RKO (cell line): ENCODE data around the gene TCTN1.

Source experiments
- DNase-seq: peaks from one replicate; pipeline ENCODE4 v3.0.0-alpha.2; 2016; ENCODE audit warnings: low spot score

TCTN1 gene

GRCh38 chr12:110683888-110684287, 70.0 kb downstream of the TCTN1 start:
- DNase-seq = no peak

- DNase-seq = no peak
These were observed 70.4 kb downstream of the TCTN1 start for GRCh38 chr12:110684312-110684836.

GRCh38 chr12:110686294-110686903, 72.5 kb downstream of the TCTN1 start:
- DNase-seq = no peak

- DNase-seq = no peak
These were observed 73.7 kb downstream of the TCTN1 start for GRCh38 chr12:110687396-110688169.

DNA sequence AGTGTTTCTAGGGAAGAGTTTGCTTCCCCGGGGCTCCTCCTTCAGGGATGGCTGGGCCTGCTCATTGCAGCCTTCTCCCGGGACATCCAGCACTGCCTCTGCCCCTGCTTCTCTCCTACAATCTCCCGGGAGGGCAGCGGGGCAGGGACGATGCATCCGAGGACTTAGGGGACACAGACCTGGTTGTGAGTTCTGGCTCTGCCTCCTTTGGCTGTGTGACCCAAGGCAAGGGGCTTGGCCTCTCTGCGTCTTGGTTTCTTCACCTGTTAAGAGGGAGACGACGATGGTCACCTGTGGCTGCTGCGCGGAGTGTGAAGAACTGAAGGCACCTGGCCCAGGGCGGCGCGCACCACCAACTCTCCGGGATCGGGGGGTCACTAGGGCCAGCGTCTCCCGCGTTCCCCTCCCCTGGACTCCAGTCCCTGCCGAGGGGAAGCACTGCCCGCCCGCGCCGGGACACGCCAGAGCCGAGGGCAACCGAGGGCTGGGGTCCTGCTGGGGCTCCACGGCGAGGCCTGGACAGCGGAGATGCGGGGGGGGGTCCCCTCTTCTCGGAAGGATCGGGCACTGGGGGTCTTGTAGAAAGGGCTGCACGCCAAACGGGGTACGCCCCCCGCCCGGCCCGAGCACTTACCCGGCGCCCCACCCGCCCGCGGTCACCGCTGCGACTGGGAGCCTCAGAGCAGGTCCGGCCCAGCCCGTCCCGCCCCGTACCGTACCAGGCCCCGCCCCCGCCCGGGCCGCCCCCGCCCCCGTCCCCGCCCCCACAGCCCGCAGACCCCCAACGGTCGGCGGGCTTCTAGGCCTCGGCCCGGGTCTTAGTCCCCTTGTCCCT, 74.7 kb downstream of the TCTN1 start, which contains the start of gene HVCN1:
TSS of gene HVCN1 (minus strand) at position 670 of the 835 bp plus-strand sequence. CDS start 5,870 bp downstream, outside the sequence.
- DNase-seq = no peak

GRCh38 chr12:110689281-110690126, 75.6 kb downstream of the TCTN1 start:
- no peak for DNase-seq

DNA sequence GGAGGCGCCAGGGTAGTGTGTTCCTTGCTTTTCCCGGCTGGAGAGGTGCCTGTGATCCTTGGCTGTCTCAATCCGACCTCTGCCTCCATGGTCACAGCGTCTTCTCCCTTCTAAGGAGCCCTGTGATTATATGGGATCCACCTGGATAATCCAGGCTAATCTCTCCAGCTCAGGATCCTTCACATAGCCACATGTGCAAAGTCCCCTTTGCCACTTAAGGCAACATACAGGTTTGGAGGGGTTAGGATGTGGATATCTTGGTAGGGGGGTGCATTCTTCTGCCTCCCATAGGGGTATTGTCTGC, 76.2 kb downstream of the TCTN1 start:
- DNase-seq = no peak

GRCh38 chr12:110693731-110694130, 79.8 kb downstream of the TCTN1 start:
- DNase-seq = no peak

- no peak for DNase-seq
These were observed 80.5 kb downstream of the TCTN1 start for GRCh38 chr12:110694330-110694901.

DNA sequence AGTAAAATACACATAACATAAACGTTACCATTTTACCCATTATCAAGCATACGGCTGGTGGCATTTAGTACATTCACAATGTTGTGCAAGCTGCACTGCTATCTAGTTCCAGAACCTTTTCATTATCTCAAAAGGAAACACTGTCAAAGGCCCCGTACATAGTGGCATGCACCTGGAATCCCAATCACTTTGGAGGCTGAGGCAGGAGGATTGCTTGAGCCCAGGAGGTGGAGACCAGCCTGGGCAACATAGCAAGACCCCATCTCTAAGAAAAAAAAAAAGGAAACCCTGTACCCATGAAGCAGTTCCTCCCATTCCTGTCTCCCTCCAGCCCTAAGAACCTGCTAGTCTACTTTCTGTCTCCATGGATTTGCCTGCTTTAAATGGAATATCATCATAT, 82.4 kb downstream of the TCTN1 start:
- DNase-seq = no peak

DNA sequence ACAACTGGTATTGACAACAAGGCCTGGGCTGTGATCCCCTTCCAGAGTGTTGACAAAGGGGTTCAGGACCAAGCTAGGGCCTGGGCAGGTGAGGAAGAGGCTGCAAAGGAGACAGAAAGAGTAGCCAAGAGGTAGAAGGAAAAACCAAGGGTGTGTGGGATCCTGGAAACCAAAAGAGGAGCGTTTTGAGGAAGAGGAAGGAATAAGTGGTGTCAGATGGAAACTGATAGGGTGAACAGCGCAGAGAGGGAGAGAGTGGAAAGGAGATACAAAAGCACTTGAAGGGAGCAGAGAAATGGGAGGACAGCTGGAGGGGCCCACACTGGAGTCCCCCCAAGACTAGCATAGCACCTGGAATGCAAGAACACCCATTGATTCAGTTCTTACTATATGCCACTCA, 83.3 kb downstream of the TCTN1 start:
- DNase-seq = no peak

DNA sequence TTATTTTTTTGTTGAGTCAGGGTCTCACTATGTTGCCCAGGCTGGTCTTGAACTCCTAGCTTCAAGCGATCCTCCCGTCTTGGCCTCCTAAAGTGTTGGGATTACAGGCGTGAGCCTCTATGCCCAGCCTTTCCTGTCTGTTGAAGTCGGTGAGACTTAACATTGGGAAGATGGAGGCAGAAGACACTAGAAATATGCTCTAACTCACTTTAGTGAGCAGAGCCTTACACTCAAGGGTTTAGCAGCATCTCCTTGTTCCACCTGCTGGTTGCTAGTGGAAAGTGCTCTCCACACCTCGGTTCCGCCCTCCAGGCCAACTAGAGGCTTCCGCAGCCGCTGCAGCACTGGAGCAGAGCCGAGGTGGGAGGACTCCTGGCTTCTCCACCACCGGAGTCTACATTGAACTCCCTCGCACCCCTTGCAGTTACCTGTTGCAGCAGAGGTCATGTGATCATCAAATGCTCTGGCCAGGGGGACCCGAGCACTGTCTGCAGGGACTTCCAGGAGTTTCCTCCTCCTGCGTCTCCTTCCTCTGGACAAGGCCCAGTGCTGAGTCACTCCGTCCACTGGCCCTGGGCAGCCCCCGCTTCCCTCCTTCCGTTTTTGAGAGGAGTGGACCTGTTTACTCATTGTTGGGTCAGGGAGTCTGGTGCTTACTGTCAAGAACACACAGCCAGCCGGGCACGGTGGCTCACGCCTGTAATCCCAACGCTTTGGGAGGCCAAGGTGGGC, 84.4 kb downstream of the TCTN1 start:
- peak; percentile 82 for DNase-seq
